Hepatocyte (in vitro differentiated cells): ENCODE data around the gene PDE4B. TPM values are rescaled to one million over a fixed set of nuclear protein-coding genes. Genes with fewer than 3 reads are reported as not detected.

Experiments used
- DNase-seq: peaks from one replicate; pipeline ENCODE4 v3.0.0-alpha.2; 2016; ENCODE audit warnings: low spot score
- H2AFZ ChIP-seq: fragments of 200-600 bp; sonication (generic); 2 replicates; pipeline ENCODE4 v1.6.0; 2016; ENCODE audit warnings: antibody characterized with exemption, mild to moderate bottlenecking
- H3K27ac ChIP-seq: fragments of 200-600 bp; sonication (generic); 2 replicates; pipeline ENCODE4 v1.5.1; 2016; ENCODE audit warnings: mild to moderate bottlenecking
- H3K27me3 ChIP-seq: fragments of 200-600 bp; sonication (generic); 2 replicates; pipeline ENCODE4 v1.6.1; 2016
- H3K36me3 ChIP-seq: fragments of 200-600 bp; sonication (generic); replicated peaks from 2 replicates; pipeline ENCODE4 v1.5.1; 2016; ENCODE audit warnings: low read depth; ENCODE audit not compliant: insufficient read depth
- H3K4me1 ChIP-seq: fragments of 200-600 bp; sonication (generic); 2 replicates; pipeline ENCODE4 v1.5.1; 2016; ENCODE audit warnings: mild to moderate bottlenecking, moderate library complexity; ENCODE audit not compliant: insufficient read depth
- H3K4me2 ChIP-seq: fragments of 200-600 bp; sonication (generic); 2 replicates; pipeline ENCODE4 v1.6.0; 2016
- H3K4me3 ChIP-seq: fragments of 200-600 bp; sonication (generic); 2 replicates; pipeline ENCODE4 v1.5.1; 2016; ENCODE audit warnings: mild to moderate bottlenecking
- H3K79me2 ChIP-seq: fragments of 200-600 bp; sonication (generic); 2 replicates; pipeline ENCODE4 v1.6.0; 2017; ENCODE audit warnings: mild to moderate bottlenecking
- H3K9me2 ChIP-seq: fragments of 200-600 bp; sonication (generic); replicated peaks from 2 replicates; pipeline ENCODE4 v1.6.0; 2017; ENCODE audit warnings: mild to moderate bottlenecking; ENCODE audit not compliant: insufficient read depth
- H3K9me3 ChIP-seq: fragments of 200-600 bp; sonication (generic); 2 replicates; pipeline ENCODE4 v1.5.1; 2016; ENCODE audit warnings: low read depth, mild to moderate bottlenecking
- H4K20me1 ChIP-seq: fragments of 200-600 bp; sonication (generic); 2 replicates; pipeline ENCODE4 v1.6.0; 2016; ENCODE audit warnings: mild to moderate bottlenecking; ENCODE audit not compliant: insufficient read depth, poor library complexity, severe bottlenecking
- CTCF ChIP-seq: fragments of 200-600 bp; sonication (generic); IDR thresholded peaks from 2 replicates; pipeline ENCODE4 v1.5.1; 2016; ENCODE audit warnings: antibody characterized with exemption, mild to moderate bottlenecking; ENCODE audit not compliant: poor library complexity
- EZH2 ChIP-seq: fragments of 200-600 bp; sonication (generic); IDR thresholded peaks from 2 replicates; pipeline ENCODE4 v1.6.1; 2016; ENCODE audit warnings: antibody characterized with exemption, mild to moderate bottlenecking, borderline replicate concordance
- EZH2phosphoT487 ChIP-seq: fragments of 200-600 bp; sonication (generic); IDR thresholded peaks from one replicate; pipeline ENCODE4 v1.6.1; 2018; ENCODE audit warnings: antibody characterized with exemption, mild to moderate bottlenecking, low read depth, moderate library complexity; ENCODE audit not compliant: unreplicated experiment, severe bottlenecking
- WGBS: methylation state at CpG from one replicate; pipeline ENCODE4 v1.1.6; 2016; ENCODE audit warnings: low lambda C conversion rate; ENCODE audit errors: missing lambda C conversion rate; 5-methylcytosine and 5-hydroxymethylcytosine counted together
- polyA plus RNA-seq: library from polyadenylated mRNA; unstranded; fragments of >200 nt; fragmentation: Nextera tagmentation; extraction: Ambion mirVana; gene quantifications from 2 replicates; pipeline ENCODE4 v1.2.1, GENCODE V29; 2016
- total RNA-seq: library from RNA; depleted of rRNA; stranded (reverse); fragments of >200 nt; gene quantifications from 2 replicates; pipeline ENCODE4 v1.2.3, GENCODE V29; 2014

PDE4B gene
- total and polyA plus RNA-seq, 2 experiments from 2014 or later, result 1.8 to 3.4 TPM

- H3K4me3 ChIP-seq, result no peak overlapping the region
- no peaks in the 10 kb centered on the region for H3K79me2 ChIP-seq
- no peaks in the 10 kb centered on the region for H3K9me2 ChIP-seq
- no peak overlapping the region for H3K27ac ChIP-seq
- no peaks in the 10 kb centered on the region for H3K27me3 ChIP-seq
- H3K9me3 ChIP-seq, result no peaks in the 10 kb centered on the region
- H3K36me3 ChIP-seq, result no peaks in the 10 kb centered on the region
- no peak overlapping the region for H2AFZ ChIP-seq
- no peak overlapping the region for H3K4me2 ChIP-seq
- DNase-seq, result no peak
- H4K20me1 ChIP-seq, result no peaks in the 10 kb centered on the region
- WGBS, result 95% methylated on average over 5 of the region's 5 CpGs
- peaks cover 8% of the 10 kb centered on the region for H3K4me1 ChIP-seq
- TF ChIP-seq EZH2 (no peak), CTCF (no peak), EZH2phosphoT487 (no peak)
Observed at GRCh38 chr1:66337249-66337648, 544.6 kb downstream of the PDE4B start.

- no peaks in the 10 kb centered on the region for H3K27me3 ChIP-seq
- no peaks in the 10 kb centered on the region for H3K36me3 ChIP-seq
- no peaks in the 10 kb centered on the region for H3K9me2 ChIP-seq
- H3K9me3 ChIP-seq, result no peaks in the 10 kb centered on the region
- no peak overlapping the region for H3K27ac ChIP-seq
- no peak overlapping the region for H3K4me3 ChIP-seq
- no peaks in the 10 kb centered on the region for H3K79me2 ChIP-seq
- DNase-seq, result no peak
- 59% methylated on average over 2 of the region's 2 CpGs for WGBS
- no peak overlapping the region for H3K4me2 ChIP-seq
- no peaks in the 10 kb centered on the region for H3K4me1 ChIP-seq
- no peak for TF ChIP-seq EZH2
- no peak overlapping the region for H2AFZ ChIP-seq
- no peaks in the 10 kb centered on the region for H4K20me1 ChIP-seq
Observed at GRCh38 chr1:66339944-66340343, 547.2 kb downstream of the PDE4B start.

DNA sequence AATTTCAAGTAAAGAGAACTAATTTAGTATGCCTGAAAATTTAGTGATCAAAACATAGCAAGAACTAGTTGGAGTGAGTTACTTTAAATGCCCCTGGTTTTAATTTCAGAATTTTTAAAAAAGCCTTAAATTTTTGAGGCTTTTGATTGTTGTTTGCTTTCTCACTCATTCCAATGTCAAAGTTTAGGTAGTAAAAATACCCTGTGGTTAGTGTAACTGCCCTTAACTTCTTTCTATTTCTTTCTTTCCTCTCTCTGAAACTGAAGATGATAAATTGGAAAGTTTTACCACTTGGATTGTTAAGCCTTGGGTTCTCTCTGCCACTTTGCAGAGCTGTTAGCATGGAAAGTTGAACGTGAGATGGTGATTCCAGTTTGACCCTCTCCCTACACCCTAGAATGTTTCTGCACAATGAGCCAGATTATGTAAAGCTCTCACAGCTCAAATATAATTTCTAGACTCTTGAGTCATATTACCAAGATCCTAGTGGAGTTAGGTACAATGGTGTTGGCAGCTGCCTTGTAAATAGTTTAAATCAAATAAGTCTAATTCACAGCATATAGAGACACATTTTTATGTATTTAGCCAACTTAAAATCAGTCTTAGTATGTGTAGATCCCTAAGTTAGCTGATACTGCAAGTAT lies 548.9 kb downstream of the PDE4B start:
- DNase-seq, result no peak
- Histone ChIP-seq H3K79me2 (no peaks in the 10 kb centered on the region), H3K27ac (no peak overlapping the region), H3K4me2 (no peak overlapping the region), H3K9me3 (no peaks in the 10 kb centered on the region), H3K4me1 (no peaks in the 10 kb centered on the region), H4K20me1 (no peaks in the 10 kb centered on the region), H3K9me2 (no peaks in the 10 kb centered on the region), H3K36me3 (no peaks in the 10 kb centered on the region), H3K4me3 (no peak overlapping the region), H2AFZ (no peak overlapping the region), H3K27me3 (no peaks in the 10 kb centered on the region)
- no peak for TF ChIP-seq EZH2phosphoT487
- no peak for TF ChIP-seq EZH2
- no peak for TF ChIP-seq CTCF
- WGBS, result 80% methylated on average over 1 of the region's 1 CpG

DNA sequence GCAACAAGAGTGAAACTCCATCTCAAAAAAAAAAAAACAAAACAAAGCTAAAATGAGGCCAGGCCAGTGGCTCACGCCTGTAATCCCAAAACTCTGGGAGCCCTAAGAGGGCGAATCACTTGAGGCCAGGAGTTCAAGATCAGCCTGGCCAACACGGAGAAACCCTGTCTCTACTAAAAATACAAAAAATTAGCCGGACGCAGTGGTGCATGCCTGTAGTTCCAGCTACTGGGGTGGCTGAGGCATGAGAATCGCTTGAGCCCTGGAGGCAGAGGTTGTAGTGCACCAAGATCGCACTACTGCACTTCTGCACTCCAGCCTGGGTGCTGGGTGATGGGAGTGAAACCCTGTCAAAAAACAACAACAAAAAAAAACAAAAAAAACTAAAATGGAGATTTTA lies 550.0 kb downstream of the PDE4B start:
- Histone ChIP-seq H3K9me2 (no peaks in the 10 kb centered on the region), H3K4me1 (no peaks in the 10 kb centered on the region), H3K27ac (no peak overlapping the region), H3K4me2 (no peak overlapping the region), H3K9me3 (no peaks in the 10 kb centered on the region), H3K4me3 (no peak overlapping the region), H4K20me1 (no peaks in the 10 kb centered on the region), H2AFZ (no peak overlapping the region), H3K27me3 (no peaks in the 10 kb centered on the region), H3K36me3 (no peaks in the 10 kb centered on the region), H3K79me2 (no peaks in the 10 kb centered on the region)
- 97% methylated on average over 7 of the region's 7 CpGs for WGBS
- no peak for DNase-seq
- no peak for TF ChIP-seq CTCF
- no peak for TF ChIP-seq EZH2
- TF ChIP-seq EZH2phosphoT487, result no peak
